HEK293 (cell line): ENCODE data around the gene MLKL.

Experiments used
- CTCF ChIP-seq: fragments of 450-650 bp; formaldehyde crosslinking; IDR thresholded peaks from 2 replicates; pipeline ENCODE4 v1.5.1; 2016; ENCODE audit warnings: missing biosample characterization, missing genetic modification characterization
- ZBTB21 ChIP-seq: fragments of 450-650 bp; formaldehyde crosslinking; IDR thresholded peaks from 2 replicates; pipeline ENCODE4 v1.5.1; 2017; ENCODE audit warnings: missing biosample characterization, missing genetic modification characterization
- ZBTB26 ChIP-seq: fragments of 450-650 bp; formaldehyde crosslinking; optimal IDR thresholded peaks from 2 replicates; pipeline ENCODE3; 2016; ENCODE audit warnings: missing biosample characterization, mild to moderate bottlenecking, missing genetic modification characterization
- ZNF624 ChIP-seq: fragments of 450-650 bp; formaldehyde crosslinking; IDR thresholded peaks from 2 replicates; pipeline ENCODE4 v1.5.1; 2017; ENCODE audit warnings: missing biosample characterization, missing genetic modification characterization

GRCh38 chr16:74657870-74658642, 42.6 kb downstream of the MLKL start:
- no peak for TF ChIP-seq CTCF (tag by site-specific recombination)
- no peak for TF ChIP-seq ZBTB26
- TF ChIP-seq ZBTB21 (tag by site-specific recombination), result no peak
- no peak for TF ChIP-seq ZNF624
